ENCODE measurements around the gene MEOX1. TPM values are rescaled to one million over a fixed set of nuclear protein-coding genes. Genes with fewer than 3 reads are reported as not detected.

Gene MEOX1
- total RNA-seq, 1 donor from 2014 or later = 1.8 TPM

- Mint-ChIP-seq H3K4me3 (no peak overlapping the region), H3K4me1 (peaks cover 63% of the 10 kb centered on the region), H3K9me3 (no peaks in the 10 kb centered on the region), H3K27me3 (ENCODE audit: low read depth) (no peaks in the 10 kb centered on the region), H3K36me3 (no peaks in the 10 kb centered on the region), H3K27ac (peak overlapping the region; percentile 74)
- TF ChIP-seq, protein P1, sequence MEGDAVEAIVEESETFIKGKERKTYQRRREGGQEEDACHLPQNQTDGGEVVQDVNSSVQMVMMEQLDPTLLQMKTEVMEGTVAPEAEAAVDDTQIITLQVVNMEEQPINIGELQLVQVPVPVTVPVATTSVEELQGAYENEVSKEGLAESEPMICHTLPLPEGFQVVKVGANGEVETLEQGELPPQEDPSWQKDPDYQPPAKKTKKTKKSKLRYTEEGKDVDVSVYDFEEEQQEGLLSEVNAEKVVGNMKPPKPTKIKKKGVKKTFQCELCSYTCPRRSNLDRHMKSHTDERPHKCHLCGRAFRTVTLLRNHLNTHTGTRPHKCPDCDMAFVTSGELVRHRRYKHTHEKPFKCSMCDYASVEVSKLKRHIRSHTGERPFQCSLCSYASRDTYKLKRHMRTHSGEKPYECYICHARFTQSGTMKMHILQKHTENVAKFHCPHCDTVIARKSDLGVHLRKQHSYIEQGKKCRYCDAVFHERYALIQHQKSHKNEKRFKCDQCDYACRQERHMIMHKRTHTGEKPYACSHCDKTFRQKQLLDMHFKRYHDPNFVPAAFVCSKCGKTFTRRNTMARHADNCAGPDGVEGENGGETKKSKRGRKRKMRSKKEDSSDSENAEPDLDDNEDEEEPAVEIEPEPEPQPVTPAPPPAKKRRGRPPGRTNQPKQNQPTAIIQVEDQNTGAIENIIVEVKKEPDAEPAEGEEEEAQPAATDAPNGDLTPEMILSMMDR (IDR thresholded peaks at IDR 0.05; ENCODE audit: unreplicated experiment) = peak; percentile 85
- peak; percentile 46 to 88 for DNase-seq (ENCODE audit: low spot score in 2 of 2, unreplicated experiment in 2 of 2)
Observed at GRCh38 chr17:43673516-43674323, 12.0 kb upstream of the MEOX1 start.

DNA sequence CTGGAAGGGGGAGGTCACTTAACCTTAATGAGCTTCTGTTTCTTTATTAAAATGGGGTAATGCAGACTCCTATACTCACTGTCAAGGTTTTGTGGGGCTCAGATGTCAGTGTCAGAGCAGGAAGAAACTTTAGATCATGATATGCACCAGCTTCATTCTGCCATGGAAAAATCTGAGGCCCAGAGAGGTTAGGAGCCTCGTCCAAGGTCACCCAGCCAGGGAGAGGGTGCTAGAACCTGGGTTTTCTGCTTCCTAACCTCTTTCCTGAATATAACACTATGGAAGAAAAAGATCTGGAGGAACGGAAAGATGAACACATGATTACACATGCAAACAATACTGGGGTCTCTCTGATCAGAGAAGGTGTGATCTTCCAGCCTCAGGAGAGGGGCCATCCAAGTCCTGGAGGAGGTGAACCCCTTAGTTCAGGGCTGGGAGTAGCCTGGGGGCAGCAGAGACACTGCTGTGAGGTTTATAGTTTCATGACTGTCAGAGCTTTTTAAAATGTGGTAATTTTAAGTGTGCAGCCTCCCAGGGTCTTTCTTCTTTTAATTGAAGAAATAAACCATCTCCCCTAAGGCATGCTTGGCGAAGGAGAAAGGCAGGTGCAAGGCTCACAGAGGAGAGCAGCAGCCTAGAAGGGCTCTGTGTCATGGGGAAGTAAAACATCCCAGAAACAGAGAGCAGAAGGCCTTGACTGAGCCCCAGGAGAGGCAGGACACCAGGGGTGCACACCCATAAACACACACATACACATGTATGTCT is 10.2 kb upstream of the MEOX1 start:
- no peaks in the 10 kb centered on the region for H3K9me3 Mint-ChIP-seq
- peaks cover 57% of the 10 kb centered on the region for H3K4me1 Mint-ChIP-seq
- no peaks in the 10 kb centered on the region for H3K27me3 Mint-ChIP-seq (ENCODE audit: low read depth)
- TF ChIP-seq, protein P1 (IDR thresholded peaks at IDR 0.05; ENCODE audit: unreplicated experiment) = no peak
- no peaks in the 10 kb centered on the region for H3K36me3 Mint-ChIP-seq
- H3K27ac Mint-ChIP-seq = peak overlapping the region; percentile 98
- no peak for DNase-seq (ENCODE audit: low spot score in 2 of 2, unreplicated experiment in 2 of 2)
- no peak overlapping the region for H3K4me3 Mint-ChIP-seq

- no peaks in the 10 kb centered on the region for H3K27me3 Mint-ChIP-seq (ENCODE audit: low read depth)
- TF ChIP-seq, protein P1 (IDR thresholded peaks at IDR 0.05; ENCODE audit: unreplicated experiment) = no peak
- no peaks in the 10 kb centered on the region for H3K9me3 Mint-ChIP-seq
- no peaks in the 10 kb centered on the region for H3K36me3 Mint-ChIP-seq
- H3K4me3 Mint-ChIP-seq = no peak overlapping the region
- H3K27ac Mint-ChIP-seq = peak overlapping the region; percentile 98
- no peak for DNase-seq (ENCODE audit: low spot score in 2 of 2, unreplicated experiment in 2 of 2)
- H3K4me1 Mint-ChIP-seq = peaks cover 59% of the 10 kb centered on the region
Observed at GRCh38 chr17:43671031-43671692, 9.4 kb upstream of the MEOX1 start.

DNA sequence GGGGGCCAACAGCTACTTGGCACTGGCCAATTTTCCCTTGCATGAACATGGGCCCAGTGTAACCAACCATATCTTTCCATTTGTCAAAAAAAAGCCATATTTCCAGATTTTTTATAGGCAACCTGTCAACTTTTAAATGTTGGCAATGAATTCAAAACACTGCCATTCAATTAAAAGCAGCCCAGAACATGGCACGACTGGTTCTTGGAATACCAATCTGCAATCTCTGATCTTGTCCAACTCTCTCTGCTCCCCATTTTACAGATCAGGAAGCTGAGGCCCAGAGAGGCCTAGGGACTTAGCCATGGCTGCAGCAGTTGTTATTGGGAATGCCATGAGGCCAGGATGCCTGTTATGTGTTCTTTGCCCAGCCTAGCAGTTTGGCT is 8.9 kb upstream of the MEOX1 start:
- DNase-seq (ENCODE audit: low spot score in 2 of 2, unreplicated experiment in 2 of 2) = no peak
- TF ChIP-seq, protein P1 (IDR thresholded peaks at IDR 0.05; ENCODE audit: unreplicated experiment) = no peak
- peak overlapping the region; percentile 98 for H3K27ac Mint-ChIP-seq
- H3K36me3 Mint-ChIP-seq = no peaks in the 10 kb centered on the region
- H3K4me3 Mint-ChIP-seq = no peak overlapping the region
- peaks cover 60% of the 10 kb centered on the region for H3K4me1 Mint-ChIP-seq
- no peaks in the 10 kb centered on the region for H3K27me3 Mint-ChIP-seq (ENCODE audit: low read depth)
- H3K9me3 Mint-ChIP-seq = no peaks in the 10 kb centered on the region

- no peak overlapping the region for H3K4me3 Mint-ChIP-seq
- TF ChIP-seq, protein P1 (IDR thresholded peaks at IDR 0.05; ENCODE audit: unreplicated experiment) = no peak
- H3K9me3 Mint-ChIP-seq = no peaks in the 10 kb centered on the region
- peaks cover 58% of the 10 kb centered on the region for H3K4me1 Mint-ChIP-seq
- peak overlapping the region; percentile 98 for H3K27ac Mint-ChIP-seq
- no peaks in the 10 kb centered on the region for H3K36me3 Mint-ChIP-seq
- no peaks in the 10 kb centered on the region for H3K27me3 Mint-ChIP-seq (ENCODE audit: low read depth)
- peak in 1 of 2 experiments; percentile 53 for DNase-seq (ENCODE audit: low spot score in 2 of 2, unreplicated experiment in 2 of 2)
Observed at GRCh38 chr17:43669971-43670644, 8.4 kb upstream of the MEOX1 start.
